Ishikawa (cell line): ENCODE data around the gene SLC12A6.
A peak's percentile ranks its signal among the peaks of the same experiment; 100 is the strongest.

Source experiments
- CEBPB ChIP-seq: IDR thresholded peaks from 2 replicates; pipeline ENCODE4 v1.6.1; 2012
- CREB1 ChIP-seq: IDR thresholded peaks from 2 replicates; pipeline ENCODE4 v1.6.1; 2012; ENCODE audit warnings: low read depth
- EGR1 ChIP-seq: IDR thresholded peaks from 2 replicates; pipeline ENCODE4 v1.6.1; 2012
- EP300 ChIP-seq: IDR thresholded peaks from 2 replicates; pipeline ENCODE4 v1.6.1; 2012; ENCODE audit warnings: borderline replicate concordance
- FOXM1 ChIP-seq: IDR thresholded peaks from 2 replicates; pipeline ENCODE4 v1.6.1; 2012; ENCODE audit warnings: low read depth, borderline replicate concordance
- NFIC ChIP-seq: IDR thresholded peaks from 2 replicates; pipeline ENCODE4 v1.6.1; 2012
- RAD21 ChIP-seq: IDR thresholded peaks from 2 replicates; pipeline ENCODE4 v1.6.1; 2012; ENCODE audit warnings: low read depth
- TAF1 ChIP-seq: IDR thresholded peaks from 2 replicates; pipeline ENCODE4 v1.6.1; 2012; ENCODE audit warnings: low read depth, mild to moderate bottlenecking
- TCF12 ChIP-seq: IDR thresholded peaks from 2 replicates; pipeline ENCODE4 v1.6.1; 2012; ENCODE audit warnings: low read depth
- TEAD4 ChIP-seq: IDR thresholded peaks from 2 replicates; pipeline ENCODE4 v1.6.1; 2012
- YY1 ChIP-seq: IDR thresholded peaks from 2 replicates; pipeline ENCODE4 v1.6.1; 2012; ENCODE audit warnings: low read depth
- ZBTB7A ChIP-seq: IDR thresholded peaks from 2 replicates; pipeline ENCODE4 v1.6.1; 2012; ENCODE audit warnings: low read depth
- TF ChIP-seq, protein P1 (sequence below): IDR thresholded peaks from 2 replicates; pipeline ENCODE4 v1.6.1; 2012
- TF ChIP-seq, protein P2 (sequence below): IDR thresholded peaks from 2 replicates; pipeline ENCODE4 v1.6.1; 2012; ENCODE audit warnings: low read depth, mild to moderate bottlenecking
- TF ChIP-seq, protein P3 (sequence below): IDR thresholded peaks from 2 replicates; pipeline ENCODE4 v1.6.1; 2012

Gene SLC12A6

DNA sequence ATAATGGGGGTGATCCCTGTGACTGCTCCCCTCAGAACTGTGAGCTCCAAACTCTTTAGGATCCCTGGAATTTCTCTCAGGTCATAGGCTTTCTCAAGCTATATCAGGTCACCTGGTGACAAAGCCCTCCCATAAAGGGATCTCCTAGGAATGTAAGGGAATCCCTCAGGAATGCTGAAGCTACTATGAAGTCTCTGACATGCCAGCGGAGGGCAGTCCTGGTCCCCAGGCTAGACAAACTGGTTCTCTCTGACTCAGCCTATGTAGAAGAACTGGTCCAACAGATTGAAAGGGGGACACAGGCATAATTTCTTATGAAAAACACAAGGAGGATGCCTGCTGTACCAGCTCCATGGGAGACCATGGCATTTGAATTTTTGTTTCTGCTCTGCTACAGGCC lies 22.7 kb upstream of the SLC12A6 start:
- TF ChIP-seq NFIC (no peak), RAD21 (no peak; the same call in 1 of the 2 replicates), EP300 (peak; percentile 27; the same call in 1 of the 2 replicates), FOXM1 (no peak), ZBTB7A (no peak), CREB1 (no peak), TAF1 (no peak), TCF12 (peak; percentile 50), YY1 (no peak), TEAD4 (peak; percentile 89), EGR1 (no peak), CEBPB (no peak)
- TF ChIP-seq, protein P1, sequence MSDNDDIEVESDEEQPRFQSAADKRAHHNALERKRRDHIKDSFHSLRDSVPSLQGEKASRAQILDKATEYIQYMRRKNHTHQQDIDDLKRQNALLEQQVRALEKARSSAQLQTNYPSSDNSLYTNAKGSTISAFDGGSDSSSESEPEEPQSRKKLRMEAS, result no peak
- TF ChIP-seq, protein P2, sequence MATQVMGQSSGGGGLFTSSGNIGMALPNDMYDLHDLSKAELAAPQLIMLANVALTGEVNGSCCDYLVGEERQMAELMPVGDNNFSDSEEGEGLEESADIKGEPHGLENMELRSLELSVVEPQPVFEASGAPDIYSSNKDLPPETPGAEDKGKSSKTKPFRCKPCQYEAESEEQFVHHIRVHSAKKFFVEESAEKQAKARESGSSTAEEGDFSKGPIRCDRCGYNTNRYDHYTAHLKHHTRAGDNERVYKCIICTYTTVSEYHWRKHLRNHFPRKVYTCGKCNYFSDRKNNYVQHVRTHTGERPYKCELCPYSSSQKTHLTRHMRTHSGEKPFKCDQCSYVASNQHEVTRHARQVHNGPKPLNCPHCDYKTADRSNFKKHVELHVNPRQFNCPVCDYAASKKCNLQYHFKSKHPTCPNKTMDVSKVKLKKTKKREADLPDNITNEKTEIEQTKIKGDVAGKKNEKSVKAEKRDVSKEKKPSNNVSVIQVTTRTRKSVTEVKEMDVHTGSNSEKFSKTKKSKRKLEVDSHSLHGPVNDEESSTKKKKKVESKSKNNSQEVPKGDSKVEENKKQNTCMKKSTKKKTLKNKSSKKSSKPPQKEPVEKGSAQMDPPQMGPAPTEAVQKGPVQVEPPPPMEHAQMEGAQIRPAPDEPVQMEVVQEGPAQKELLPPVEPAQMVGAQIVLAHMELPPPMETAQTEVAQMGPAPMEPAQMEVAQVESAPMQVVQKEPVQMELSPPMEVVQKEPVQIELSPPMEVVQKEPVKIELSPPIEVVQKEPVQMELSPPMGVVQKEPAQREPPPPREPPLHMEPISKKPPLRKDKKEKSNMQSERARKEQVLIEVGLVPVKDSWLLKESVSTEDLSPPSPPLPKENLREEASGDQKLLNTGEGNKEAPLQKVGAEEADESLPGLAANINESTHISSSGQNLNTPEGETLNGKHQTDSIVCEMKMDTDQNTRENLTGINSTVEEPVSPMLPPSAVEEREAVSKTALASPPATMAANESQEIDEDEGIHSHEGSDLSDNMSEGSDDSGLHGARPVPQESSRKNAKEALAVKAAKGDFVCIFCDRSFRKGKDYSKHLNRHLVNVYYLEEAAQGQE, result no peak
- TF ChIP-seq, protein P3, sequence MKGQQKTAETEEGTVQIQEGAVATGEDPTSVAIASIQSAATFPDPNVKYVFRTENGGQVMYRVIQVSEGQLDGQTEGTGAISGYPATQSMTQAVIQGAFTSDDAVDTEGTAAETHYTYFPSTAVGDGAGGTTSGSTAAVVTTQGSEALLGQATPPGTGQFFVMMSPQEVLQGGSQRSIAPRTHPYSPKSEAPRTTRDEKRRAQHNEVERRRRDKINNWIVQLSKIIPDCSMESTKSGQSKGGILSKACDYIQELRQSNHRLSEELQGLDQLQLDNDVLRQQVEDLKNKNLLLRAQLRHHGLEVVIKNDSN, result no peak

DNA sequence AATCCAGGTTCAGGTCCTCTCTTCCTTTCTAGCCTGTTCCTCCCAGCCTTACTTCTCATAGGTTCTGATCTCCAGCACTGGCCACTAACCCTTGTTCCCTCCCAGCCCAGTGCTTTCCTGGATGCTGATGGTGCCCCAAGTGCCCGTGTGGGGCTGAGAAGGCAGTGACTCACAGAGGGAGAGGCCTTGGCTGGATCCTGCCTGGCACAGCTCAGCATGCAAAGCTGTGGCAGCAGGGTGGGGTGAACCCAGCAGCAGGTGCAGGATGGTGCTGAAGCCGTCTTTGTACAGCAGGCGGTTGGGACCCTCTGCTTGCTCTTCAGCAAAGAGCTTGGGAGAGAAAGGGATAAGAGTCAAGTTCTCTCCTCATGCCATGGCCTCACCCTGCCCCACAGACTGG lies 21.8 kb upstream of the SLC12A6 start:
- TF ChIP-seq TAF1, result no peak
- TF ChIP-seq EP300, result no peak
- no peak for TF ChIP-seq ZBTB7A
- no peak for TF ChIP-seq CEBPB
- no peak for TF ChIP-seq CREB1
- no peak for TF ChIP-seq TCF12
- no peak for TF ChIP-seq FOXM1
- no peak for TF ChIP-seq TEAD4
- no peak for TF ChIP-seq EGR1
- no peak for TF ChIP-seq NFIC
- TF ChIP-seq, protein P3, result no peak

DNA sequence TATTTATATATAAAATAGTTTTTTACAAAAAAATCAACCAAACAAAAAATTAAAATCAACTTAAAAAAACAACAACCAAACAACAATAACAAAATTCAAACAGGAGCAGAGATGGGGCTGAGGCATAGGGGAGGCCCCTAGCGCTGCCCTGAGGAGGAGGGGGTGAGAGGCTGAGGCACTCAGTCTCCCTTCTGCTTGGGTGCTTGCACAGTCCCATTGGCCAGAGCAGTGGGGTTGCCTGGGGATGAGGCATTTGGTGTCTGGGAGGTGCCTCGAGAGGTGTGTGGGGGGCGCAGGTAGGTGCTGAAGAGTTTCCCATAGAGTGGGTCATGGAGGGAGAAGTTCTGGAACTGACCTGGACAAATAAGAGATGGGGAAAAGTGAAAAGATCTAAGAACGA lies 21.4 kb upstream of the SLC12A6 start:
- no peak for TF ChIP-seq EGR1
- no peak for TF ChIP-seq YY1
- TF ChIP-seq TEAD4, result no peak

DNA sequence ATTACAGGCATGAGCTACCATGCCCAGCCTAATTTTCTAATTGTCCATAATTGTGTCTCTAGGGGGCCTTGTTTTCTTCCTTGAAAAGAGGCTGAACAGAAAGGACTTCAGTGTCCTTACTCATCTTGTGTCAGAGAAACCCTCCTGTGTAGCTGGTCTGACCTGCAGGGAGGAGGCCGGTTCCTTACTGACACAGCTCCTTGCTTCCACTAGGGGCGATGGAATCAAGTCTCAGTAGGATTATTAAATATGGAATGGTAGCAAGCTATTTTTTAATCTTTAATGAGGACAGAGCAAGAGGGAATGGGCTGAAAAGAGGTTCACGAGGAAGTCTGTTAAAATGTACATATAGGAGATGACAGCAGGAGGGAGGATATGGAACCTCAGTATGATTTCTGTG lies 20.8 kb upstream of the SLC12A6 start:
- TF ChIP-seq NFIC (no peak), ZBTB7A (no peak), EP300 (no peak), CREB1 (no peak), EGR1 (no peak), YY1 (no peak), TEAD4 (no peak), RAD21 (no peak), FOXM1 (no peak), TCF12 (no peak), TAF1 (no peak)
- TF ChIP-seq, protein P3, result no peak
- TF ChIP-seq, protein P1, result no peak
- TF ChIP-seq, protein P2, result no peak

DNA sequence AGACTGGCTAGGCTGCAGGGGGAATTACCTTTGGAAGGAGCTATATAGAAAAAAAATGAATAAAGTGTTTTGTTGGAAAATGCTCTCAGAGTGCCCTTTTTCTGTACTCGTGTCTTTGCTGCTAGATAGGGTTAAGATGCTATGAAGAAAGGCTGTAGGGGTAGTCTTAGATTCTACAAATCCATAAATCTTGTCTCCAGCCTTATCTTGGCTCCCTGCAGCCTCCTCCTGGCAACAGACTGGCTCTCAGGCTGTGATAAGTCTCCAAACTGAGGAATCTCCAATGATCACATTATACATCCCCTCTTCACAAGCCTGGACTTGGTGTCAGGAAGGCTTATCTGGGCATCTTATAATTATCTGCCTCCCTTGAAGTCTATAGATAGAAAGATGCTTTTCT lies 20.1 kb upstream of the SLC12A6 start:
- TF ChIP-seq, protein P2, result no peak
- TF ChIP-seq RAD21, result no peak
